Smooth muscle cell (in vitro differentiated cells): Measurements from ENCODE around the gene LPP. TPM values are rescaled to one million over a fixed set of nuclear protein-coding genes. Genes with fewer than 3 reads are reported as not detected.

Experiments
- DNase-seq: peaks from one replicate; lab custom pipeline; 2025; ENCODE audit not compliant: unreplicated experiment; lab: John Stamatoyannopoulos, UW
- H2AFZ ChIP-seq: fragments of 200-600 bp; sonication (generic); 2 replicates; pipeline ENCODE4 v1.6.0; 2016; ENCODE audit warnings: antibody characterized with exemption, low read depth, mild to moderate bottlenecking
- H3F3A ChIP-seq: fragments of 200-600 bp; sonication (generic); 2 replicates; pipeline ENCODE4 v1.6.0; 2017; ENCODE audit warnings: antibody characterized with exemption, low read depth
- H3K27ac ChIP-seq: fragments of 200-600 bp; sonication (generic); 2 replicates; pipeline ENCODE4 v1.5.1; 2016; ENCODE audit warnings: low read depth, mild to moderate bottlenecking
- H3K27me3 ChIP-seq: fragments of 200-600 bp; sonication (generic); 2 replicates; pipeline ENCODE4 v1.6.1; 2016; ENCODE audit warnings: low read depth, mild to moderate bottlenecking
- H3K36me3 ChIP-seq: fragments of 200-600 bp; sonication (generic); 2 replicates; pipeline ENCODE4 v1.5.1; 2016; ENCODE audit warnings: low read depth
- H3K4me1 ChIP-seq: fragments of 200-600 bp; sonication (generic); 2 replicates; pipeline ENCODE4 v1.5.1; 2016; ENCODE audit warnings: low read depth
- H3K4me2 ChIP-seq: fragments of 200-600 bp; sonication (generic); 2 replicates; pipeline ENCODE4 v1.6.0; 2016; ENCODE audit warnings: mild to moderate bottlenecking
- H3K4me3 ChIP-seq: fragments of 200-600 bp; sonication (generic); 2 replicates; pipeline ENCODE4 v1.5.1; 2016; ENCODE audit warnings: mild to moderate bottlenecking
- H3K79me2 ChIP-seq: fragments of 200-600 bp; sonication (generic); 2 replicates; pipeline ENCODE4 v1.6.0; 2016; ENCODE audit warnings: low read depth, mild to moderate bottlenecking
- H3K9ac ChIP-seq: fragments of 200-600 bp; sonication (generic); 2 replicates; pipeline ENCODE4 v1.6.0; 2016; ENCODE audit warnings: low read depth
- H3K9me3 ChIP-seq: fragments of 200-600 bp; sonication (generic); replicated peaks from 2 replicates; pipeline ENCODE4 v1.5.1; 2016; ENCODE audit warnings: low read depth
- H4K20me1 ChIP-seq: fragments of 200-600 bp; sonication (generic); 2 replicates; pipeline ENCODE4 v1.6.0; 2016; ENCODE audit warnings: low read depth
- CTCF ChIP-seq: fragments of 200-600 bp; sonication (generic); IDR thresholded peaks from 2 replicates; pipeline ENCODE4 v1.5.1; 2017; ENCODE audit warnings: borderline replicate concordance, mild to moderate bottlenecking, antibody characterized with exemption; ENCODE audit not compliant: insufficient read depth, poor library complexity, severe bottlenecking
- WGBS: methylation state at CpG from one replicate; pipeline ENCODE4 v1.1.7; 2016; ENCODE audit warnings: low lambda C conversion rate; 5-methylcytosine and 5-hydroxymethylcytosine counted together
- polyA plus RNA-seq: library from polyadenylated mRNA; unstranded; fragments of >200 nt; fragmentation: Nextera tagmentation; extraction: Ambion mirVana; gene quantifications from 2 replicates; pipeline ENCODE4 v1.2.1, GENCODE V29; 2016
- total RNA-seq: library from RNA; depleted of rRNA; stranded (reverse); fragments of >200 nt; gene quantifications from 2 replicates; pipeline ENCODE4 v1.2.3, GENCODE V29; 2014

LPP gene
- total and polyA plus RNA-seq, 2 experiments from 2014 or later: 42.3 to 128 TPM

DNA sequence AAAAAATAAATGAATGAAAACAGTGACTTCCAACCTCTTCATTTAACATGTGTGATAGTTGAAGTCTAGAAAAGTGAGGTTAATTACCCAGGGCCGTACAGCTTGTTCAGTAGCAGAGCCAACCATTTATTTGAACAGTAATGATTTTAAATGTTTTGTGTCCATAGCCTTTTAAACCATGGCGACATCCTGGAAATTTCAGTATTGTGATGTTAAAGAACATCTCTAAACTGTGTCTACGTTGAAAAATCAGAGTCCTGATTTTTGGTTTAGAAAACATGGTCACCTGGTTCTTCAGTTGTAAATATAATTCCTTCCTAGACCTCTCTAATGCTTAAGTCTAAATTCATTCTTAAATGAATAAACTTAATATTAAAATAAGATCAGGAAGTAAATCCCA, 14.2 kb downstream of the LPP start:
- no peaks in the 10 kb centered on the region for H3F3A ChIP-seq
- H2AFZ ChIP-seq: no peak overlapping the region
- H4K20me1 ChIP-seq: peaks cover 100% of the 10 kb centered on the region
- TF ChIP-seq CTCF: no peak
- peaks cover 99% of the 10 kb centered on the region for H3K79me2 ChIP-seq
- H3K9me3 ChIP-seq: no peaks in the 10 kb centered on the region
- H3K9ac ChIP-seq: no peak overlapping the region
- H3K27me3 ChIP-seq: no peaks in the 10 kb centered on the region
- H3K27ac ChIP-seq: no peak overlapping the region
- H3K4me1 ChIP-seq: peaks cover 11% of the 10 kb centered on the region
- DNase-seq: no peak
- H3K36me3 ChIP-seq: no peaks in the 10 kb centered on the region
- WGBS: 89% methylated on average over 3 of the region's 3 CpGs
- H3K4me2 ChIP-seq: no peak overlapping the region
- H3K4me3 ChIP-seq: no peak overlapping the region

GRCh38 chr3:188168648-188169047, 14.7 kb downstream of the LPP start:
- no peak for TF ChIP-seq CTCF
- Histone ChIP-seq H3K27ac (no peak overlapping the region), H3K9ac (no peak overlapping the region), H3K4me2 (no peak overlapping the region), H4K20me1 (peaks cover 100% of the 10 kb centered on the region), H3K9me3 (no peaks in the 10 kb centered on the region), H3K27me3 (no peaks in the 10 kb centered on the region), H3K4me1 (peaks cover 11% of the 10 kb centered on the region), H3F3A (no peaks in the 10 kb centered on the region), H3K79me2 (peaks cover 99% of the 10 kb centered on the region), H3K4me3 (no peak overlapping the region), H2AFZ (no peak overlapping the region), H3K36me3 (no peaks in the 10 kb centered on the region)
- no peak for DNase-seq

- Histone ChIP-seq H3K4me2 (no peak overlapping the region), H3K36me3 (no peaks in the 10 kb centered on the region), H3K27ac (no peak overlapping the region), H3K4me3 (no peak overlapping the region), H3K27me3 (no peaks in the 10 kb centered on the region), H3K9ac (no peak overlapping the region), H3K9me3 (no peaks in the 10 kb centered on the region), H4K20me1 (peaks cover 100% of the 10 kb centered on the region), H3K4me1 (peaks cover 11% of the 10 kb centered on the region), H3K79me2 (peaks cover 98% of the 10 kb centered on the region), H2AFZ (no peak overlapping the region), H3F3A (no peaks in the 10 kb centered on the region)
- no peak for TF ChIP-seq CTCF
- 86% methylated on average over 9 of the region's 10 CpGs for WGBS
- no peak for DNase-seq
Measured at GRCh38 chr3:188169830-188170455, 16.0 kb downstream of the LPP start.
